GM06990 (cell line): ENCODE measurements around the gene ABCB4.

Source experiments
- DNase-seq: peaks from one replicate; pipeline ENCODE4 v3.0.0-alpha.2; 2011; ENCODE audit not compliant: insufficient read length; ENCODE audit errors: extremely low read depth
- H3K27me3 ChIP-seq: replicated peaks from 2 replicates; pipeline ENCODE4 v1.6.0; 2011; ENCODE audit warnings: low read length; ENCODE audit not compliant: control insufficient read depth, insufficient read depth
- H3K36me3 ChIP-seq: 2 replicates; pipeline ENCODE4 v1.5.1; 2011; ENCODE audit warnings: low read length; ENCODE audit not compliant: control insufficient read depth, insufficient read depth
- H3K4me3 ChIP-seq: replicated peaks from 2 replicates; pipeline ENCODE4 v1.5.1; 2011; ENCODE audit warnings: low read depth, mild to moderate bottlenecking, control low read depth, low read length
- CTCF ChIP-seq: IDR thresholded peaks from 2 replicates; pipeline ENCODE4 v1.5.1; 2011; ENCODE audit warnings: low read length, control low read depth, mild to moderate bottlenecking, inconsistent platforms; ENCODE audit not compliant: insufficient read depth, poor library complexity, severe bottlenecking

The ABCB4 gene

GRCh38 chr7:87404674-87405073 lies 70.8 kb downstream of the ABCB4 start:
- Histone ChIP-seq H3K27me3 (no peaks in the 10 kb centered on the region), H3K36me3 (no peaks in the 10 kb centered on the region; the same call in 1 of the 2 replicates), H3K4me3 (no peak overlapping the region)
- no peak for TF ChIP-seq CTCF
- no peak for DNase-seq

GRCh38 chr7:87398446-87398845 lies 77.0 kb downstream of the ABCB4 start:
- H3K27me3 ChIP-seq: no peaks in the 10 kb centered on the region
- H3K4me3 ChIP-seq: no peak overlapping the region
- no peak for DNase-seq
- H3K36me3 ChIP-seq: peaks cover 2% of the 10 kb centered on the region
- TF ChIP-seq CTCF: no peak

GRCh38 chr7:87395442-87396020 lies 79.9 kb downstream of the ABCB4 start:
- DNase-seq: no peak
- no peak for TF ChIP-seq CTCF
- peaks cover 2% of the 10 kb centered on the region for H3K36me3 ChIP-seq

GRCh38 chr7:87391020-87391701 lies 84.3 kb downstream of the ABCB4 start:
- no peak for TF ChIP-seq CTCF
- H3K27me3 ChIP-seq: no peaks in the 10 kb centered on the region
- H3K36me3 ChIP-seq: peaks cover 2% of the 10 kb centered on the region; the same call in 1 of the 2 replicates
- H3K4me3 ChIP-seq: no peak overlapping the region
- DNase-seq: no peak

More at GRCh38 chr7:87395442-87396020, 79.9 kb downstream of the ABCB4 start:
- Histone ChIP-seq H3K4me3 (no peak overlapping the region), H3K27me3 (no peaks in the 10 kb centered on the region)

GRCh38 chr7:87380905-87381304 lies 94.6 kb downstream of the ABCB4 start:
- Histone ChIP-seq H3K27me3 (no peaks in the 10 kb centered on the region), H3K4me3 (no peak overlapping the region), H3K36me3 (no peaks in the 10 kb centered on the region)
- no peak for TF ChIP-seq CTCF
- no peak for DNase-seq
